B cell (primary cell): ENCODE results near the gene KCNQ1OT1. TPM values are rescaled to one million over a fixed set of nuclear protein-coding genes. Genes with fewer than 3 reads are reported as not detected.

ENCODE experiments used
- ATAC-seq: fragments of 200-7000 bp; cut with Tn5 transposase; one replicate; pipeline ENCODE4 v1.10.0; 2021; ENCODE audit warnings: low read depth, mild to moderate bottlenecking, moderate number of reproducible peaks, moderate library complexity
- CTCF ChIA-PET: fragments of 350-600 bp; sonication (Branson Sonifier 250); formaldehyde crosslinking; loops from one replicate; lab custom pipeline; 2021; ENCODE audit warnings: antibody characterized with exemption, inconsistent platforms; lab: Charles Lee
- POLR2A ChIA-PET: fragments of 350-600 bp; sonication (Branson Sonifier 250); formaldehyde crosslinking; loops from one replicate; lab custom pipeline; 2021; ENCODE audit warnings: antibody characterized with exemption; lab: Charles Lee
- DNase-seq: peaks from one replicate; pipeline ENCODE4 v3.0.0; 2013
- H2AFZ ChIP-seq: 2 replicates; pipeline ENCODE4 v1.6.1; 2012; ENCODE audit warnings: mild to moderate bottlenecking, low read depth, low read length; ENCODE audit not compliant: insufficient read depth, poor library complexity, severe bottlenecking
- H3K27ac ChIP-seq, 2 donors: 1 replicate in 1 of 2; 2 replicates in 1 of 2; pipeline ENCODE4 v1.5.1; 2012 to 2013; ENCODE audit warnings: low read length in 2 of 2, mild to moderate bottlenecking in 2 of 2, moderate library complexity in 1 of 2
- H3K27me3 ChIP-seq, 4 experiments: fragments of 200-600 bp in 1 of 4; sonication (generic) in 1 of 4; replicated peaks in 1 of 4; 1 replicate in 2 of 4; 2 replicates in 2 of 4; pipeline versions ENCODE4 v1.6.1 to v1.7.0; 2013 to 2016; ENCODE audit warnings: low read length in 3 of 4, mild to moderate bottlenecking in 2 of 4, mixed read lengths in 1 of 4, moderate library complexity in 1 of 4; ENCODE audit not compliant: insufficient read depth in 4 of 4, control insufficient read depth in 3 of 4; ENCODE audit errors: control extremely low read depth in 1 of 4
- H3K36me3 ChIP-seq, 2 experiments: replicated peaks in 1 of 2; 1 replicate in 1 of 2; 2 replicates in 1 of 2; pipeline versions ENCODE4 v1.6.1 to v1.7.1; 2013; ENCODE audit warnings: low read length in 1 of 2; ENCODE audit not compliant: insufficient read depth in 2 of 2, control insufficient read depth in 1 of 2; ENCODE audit errors: control extremely low read depth in 1 of 2, extremely low read depth in 1 of 2
- H3K4me1 ChIP-seq, 2 donors: fragments of 200-600 bp in 1 of 2; sonication (generic) in 1 of 2; 1 replicate in 1 of 2; 2 replicates in 1 of 2; pipeline versions ENCODE4 v1.5.1 to v1.6.1; 2013 to 2017; ENCODE audit warnings: low read length in 2 of 2; ENCODE audit not compliant: control insufficient read depth in 2 of 2, insufficient read depth in 2 of 2
- H3K4me2 ChIP-seq: replicated peaks from 2 replicates; pipeline ENCODE3; 2012; ENCODE audit warnings: mild to moderate bottlenecking, low read depth, low read length; ENCODE audit not compliant: poor library complexity, severe bottlenecking
- H3K4me3 ChIP-seq, 5 experiments: fragments of 200-600 bp in 1 of 5; sonication (generic) in 1 of 5; 1 replicate in 3 of 5; 2 replicates in 2 of 5; pipeline versions ENCODE4 v1.5.1 to v1.7.0; 2011 to 2016; ENCODE audit warnings: low read length in 4 of 5, mild to moderate bottlenecking in 4 of 5, low read depth in 2 of 5, control low read depth in 1 of 5, moderate library complexity in 1 of 5; ENCODE audit not compliant: insufficient read depth in 1 of 5; ENCODE audit errors: control extremely low read depth in 1 of 5, extremely low read depth in 1 of 5
- H3K79me2 ChIP-seq: fragments of 200-600 bp; sonication (generic); one replicate; pipeline ENCODE4 v1.6.0; 2016; ENCODE audit warnings: low read length; ENCODE audit not compliant: control insufficient read depth, insufficient read depth
- H3K9ac ChIP-seq: fragments of 200-600 bp; sonication (generic); 2 replicates; pipeline ENCODE4 v1.6.1; 2017; ENCODE audit warnings: mild to moderate bottlenecking, low read length, moderate library complexity
- H3K9me3 ChIP-seq, 3 donors: one replicate each; pipeline versions ENCODE4 v1.6.1 to v1.7.1; 2013; ENCODE audit warnings: low read length in 2 of 3; ENCODE audit not compliant: control insufficient read depth in 2 of 3, insufficient read depth in 1 of 3; ENCODE audit errors: control extremely low read depth in 1 of 3
- H4K20me1 ChIP-seq: 2 replicates; pipeline ENCODE4 v1.6.0; 2012; ENCODE audit warnings: mild to moderate bottlenecking, low read length; ENCODE audit not compliant: insufficient read depth, control insufficient read depth, poor library complexity, severe bottlenecking
- H3K27ac Mint-ChIP-seq: one replicate; pipeline ENCODE4 v1.8.0; 2021; ENCODE audit warnings: mixed read lengths
- H3K27me3 Mint-ChIP-seq: one replicate; pipeline ENCODE4 v1.8.0; 2021; ENCODE audit warnings: mixed read lengths
- H3K4me1 Mint-ChIP-seq: one replicate; pipeline ENCODE4 v1.8.0; 2021; ENCODE audit warnings: mixed read lengths
- H3K4me3 Mint-ChIP-seq: one replicate; pipeline ENCODE4 v1.8.0; 2021; ENCODE audit warnings: mixed read lengths
- H3K9me3 Mint-ChIP-seq: one replicate; pipeline ENCODE4 v1.8.0; 2022; ENCODE audit warnings: mixed read lengths; ENCODE audit not compliant: insufficient read depth
- EZH2 ChIP-seq: IDR thresholded peaks from 2 replicates; pipeline ENCODE4 v1.6.1; 2012; ENCODE audit warnings: borderline replicate concordance, low read depth, mild to moderate bottlenecking, moderate library complexity, low read length; ENCODE audit not compliant: insufficient read depth, poor library complexity, severe bottlenecking
- WGBS: methylation state at CpG from one replicate; pipeline ENCODE4 v1.1.5; 2013; ENCODE audit warnings: missing lambda C conversion rate; ENCODE audit not compliant: insufficient coverage; 5-methylcytosine and 5-hydroxymethylcytosine counted together
- intact Hi-C: fragments of 100-400 bp; cut with micrococcal nuclease; formaldehyde crosslinking; loops from one replicate; pipeline ENCODE4 v1.10.0; 2022
- polyA plus RNA-seq: library from polyadenylated mRNA; depleted of rRNA; stranded (reverse); fragments of >200 nt; gene quantifications from 2 replicates; pipeline ENCODE4 v1.2.3, GENCODE V29; 2012
- total RNA-seq, 2 donors: library from RNA; stranded (reverse); fragments of 120-200 nt in 1 of 2; gene quantifications; 1 replicate in 1 of 2; 2 replicates in 1 of 2; pipeline versions ENCODE4 v1.2.3 to v1.2.4, GENCODE V29; 2013 to 2022
- TF ChIP-seq, protein P1 (sequence below): fragments of 200-600 bp; IDR thresholded peaks from one replicate; pipeline ENCODE4 v1.8.0; 2022; ENCODE audit warnings: antibody characterized with exemption, mild to moderate bottlenecking

KCNQ1OT1 gene
- total and polyA plus RNA-seq, 2 donors (not counting 1 experiment from before 2014, with no cell fraction given): 0.03 to 0.89 TPM

DNA sequence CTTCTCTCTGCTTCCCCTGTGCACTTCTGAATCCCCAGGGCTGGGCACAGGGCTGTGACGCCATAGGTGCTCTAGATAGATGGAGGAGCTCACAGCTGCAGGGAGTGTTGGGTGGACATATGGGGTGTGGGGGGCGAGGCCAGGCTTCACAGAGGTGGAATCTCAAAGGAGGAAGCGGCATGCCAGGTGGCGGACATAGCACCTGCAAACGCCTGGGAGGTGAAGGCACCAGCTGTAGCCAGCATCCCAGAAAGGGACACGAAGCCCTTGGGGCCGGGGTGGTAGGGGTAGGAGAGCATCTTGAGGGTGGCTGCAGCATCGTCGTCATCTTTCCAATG, 14.6 kb upstream of the KCNQ1OT1 start:
- ChIA-PET POLR2A (no interaction called here), CTCF (no interaction called here)
- Mint-ChIP-seq H3K27ac (no peak overlapping the region), H3K9me3 (no peaks in the 10 kb centered on the region), H3K4me1 (no peaks in the 10 kb centered on the region), H3K27me3 (no peaks in the 10 kb centered on the region), H3K4me3 (no peak overlapping the region)
- peaks cover 0 to 2% (median 0%) of the 10 kb centered on the region in 4 experiments for H3K27me3 ChIP-seq
- H3K79me2 ChIP-seq: no peaks in the 10 kb centered on the region
- no peak overlapping the region for H3K4me3 ChIP-seq
- no peak overlapping the region for H2AFZ ChIP-seq
- TF ChIP-seq EZH2: no peak
- TF ChIP-seq, protein P1, sequence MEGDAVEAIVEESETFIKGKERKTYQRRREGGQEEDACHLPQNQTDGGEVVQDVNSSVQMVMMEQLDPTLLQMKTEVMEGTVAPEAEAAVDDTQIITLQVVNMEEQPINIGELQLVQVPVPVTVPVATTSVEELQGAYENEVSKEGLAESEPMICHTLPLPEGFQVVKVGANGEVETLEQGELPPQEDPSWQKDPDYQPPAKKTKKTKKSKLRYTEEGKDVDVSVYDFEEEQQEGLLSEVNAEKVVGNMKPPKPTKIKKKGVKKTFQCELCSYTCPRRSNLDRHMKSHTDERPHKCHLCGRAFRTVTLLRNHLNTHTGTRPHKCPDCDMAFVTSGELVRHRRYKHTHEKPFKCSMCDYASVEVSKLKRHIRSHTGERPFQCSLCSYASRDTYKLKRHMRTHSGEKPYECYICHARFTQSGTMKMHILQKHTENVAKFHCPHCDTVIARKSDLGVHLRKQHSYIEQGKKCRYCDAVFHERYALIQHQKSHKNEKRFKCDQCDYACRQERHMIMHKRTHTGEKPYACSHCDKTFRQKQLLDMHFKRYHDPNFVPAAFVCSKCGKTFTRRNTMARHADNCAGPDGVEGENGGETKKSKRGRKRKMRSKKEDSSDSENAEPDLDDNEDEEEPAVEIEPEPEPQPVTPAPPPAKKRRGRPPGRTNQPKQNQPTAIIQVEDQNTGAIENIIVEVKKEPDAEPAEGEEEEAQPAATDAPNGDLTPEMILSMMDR: no peak
- H3K9me3 ChIP-seq: peaks cover 2 to 8% (median 2%) of the 10 kb centered on the region in 3 donors
- no peaks in the 10 kb centered on the region for H3K4me1 ChIP-seq
- H3K36me3 ChIP-seq: peaks cover 0 to 3% of the 10 kb centered on the region in 2 experiments
- no peak overlapping the region for H3K9ac ChIP-seq
- ATAC-seq (no peak), DNase-seq (no peak)
- 86% methylated on average over 9 of the region's 9 CpGs for WGBS
- H3K4me2 ChIP-seq: no peak overlapping the region
- intact Hi-C loops: no loop called here
- H4K20me1 ChIP-seq: no peaks in the 10 kb centered on the region
- no peak overlapping the region for H3K27ac ChIP-seq

- no peaks in the 10 kb centered on the region for H3K9me3 Mint-ChIP-seq
- H3K4me3 Mint-ChIP-seq: no peak overlapping the region
- H3K36me3 ChIP-seq: peaks cover 0 to 3% of the 10 kb centered on the region in 2 experiments
- H3K9ac ChIP-seq: no peak overlapping the region
- ATAC-seq (no peak), DNase-seq (no peak)
- no peaks in the 10 kb centered on the region for H3K79me2 ChIP-seq
- no peaks in the 10 kb centered on the region for H3K4me1 ChIP-seq
- 94% methylated on average over 23 of the region's 26 CpGs for WGBS
- no peaks in the 10 kb centered on the region for H4K20me1 ChIP-seq
- TF ChIP-seq, protein P1: no peak
- TF ChIP-seq EZH2: no peak
- no peaks in the 10 kb centered on the region for H3K27me3 Mint-ChIP-seq
- H2AFZ ChIP-seq: no peak overlapping the region
- ChIA-PET POLR2A (no interaction called here), CTCF (no interaction called here)
- H3K27ac Mint-ChIP-seq: no peak overlapping the region
- peaks cover 2 to 11% (median 2%) of the 10 kb centered on the region in 3 donors for H3K9me3 ChIP-seq
- no peak overlapping the region for H3K4me3 ChIP-seq
- intact Hi-C loops: no loop called here
- no peak overlapping the region for H3K27ac ChIP-seq
- H3K4me1 Mint-ChIP-seq: no peaks in the 10 kb centered on the region
- peaks cover 0 to 2% (median 0%) of the 10 kb centered on the region in 4 experiments for H3K27me3 ChIP-seq
- H3K4me2 ChIP-seq: no peak overlapping the region
These were observed 14.1 kb upstream of the KCNQ1OT1 start for GRCh38 chr11:2713661-2714462.
